IMR-90 (cell line): ENCODE measurements around the gene AKIRIN2. TPM values are rescaled to one million over a fixed set of nuclear protein-coding genes. Genes with fewer than 3 reads are reported as not detected.

Experiments
- ATAC-seq: fragments of 200-7000 bp; cut with Tn5 transposase; 2 replicates; pipeline ENCODE4 v1.9.1; 2020; ENCODE audit warnings: low read depth, mild to moderate bottlenecking, moderate library complexity
- BruUV-seq: library from RNA; stranded (reverse); fragments of 400-500 nt; replicated peaks from 2 replicates; lab custom pipeline; 2021; lab: Mats Ljungman, UMichigan
- CTCF ChIA-PET: fragments of 300-600 bp; formaldehyde crosslinking; extraction: SDS; loops from one replicate; lab custom pipeline; 2021; ENCODE audit warnings: antibody characterized with exemption; lab: Yijun Ruan, JAX
- POLR2A ChIA-PET: fragments of 300-600 bp; sonication (Branson Sonifier 250); formaldehyde crosslinking; loops from one replicate; lab custom pipeline; 2022; ENCODE audit warnings: antibody characterized with exemption; ENCODE audit not compliant: unreplicated experiment; lab: Charles Lee
- DNase-seq: peaks from one replicate; pipeline ENCODE4 v3.0.0; 2013
- H2AFZ ChIP-seq: replicated peaks from 2 replicates; pipeline ENCODE3; 2013; ENCODE audit warnings: low read length, mild to moderate bottlenecking; ENCODE audit not compliant: poor library complexity
- H2AK5ac ChIP-seq: 2 replicates; pipeline ENCODE4 v1.6.1; 2013; ENCODE audit warnings: low read depth, low read length, inconsistent platforms
- H2AK9ac ChIP-seq: replicated peaks from 2 replicates; pipeline ENCODE3; 2013; ENCODE audit warnings: mild to moderate bottlenecking, low read depth, low read length, moderate library complexity; ENCODE audit not compliant: poor library complexity
- H2BK120ac ChIP-seq: 2 replicates; pipeline ENCODE4 v1.6.1; 2013; ENCODE audit warnings: low read depth, low read length, inconsistent platforms
- H2BK15ac ChIP-seq: 3 replicates; pipeline ENCODE4 v1.6.1; 2013; ENCODE audit warnings: low read depth, low read length, inconsistent platforms
- H2BK20ac ChIP-seq: 2 replicates; pipeline ENCODE4 v1.6.1; 2013; ENCODE audit warnings: low read depth, mild to moderate bottlenecking, inconsistent platforms, low read length, moderate library complexity
- H2BK5ac ChIP-seq: 2 replicates; pipeline ENCODE4 v1.6.1; 2013; ENCODE audit warnings: mild to moderate bottlenecking, low read depth, low read length, inconsistent platforms; ENCODE audit not compliant: poor library complexity, severe bottlenecking
- H3K14ac ChIP-seq: replicated peaks from 2 replicates; pipeline ENCODE4 v1.6.1; 2013; ENCODE audit warnings: low read depth, low read length, inconsistent platforms
- H3K18ac ChIP-seq: 2 replicates; pipeline ENCODE4 v1.6.1; 2013; ENCODE audit warnings: low read depth, low read length, control low read depth
- H3K23ac ChIP-seq: 2 replicates; pipeline ENCODE4 v1.6.1; 2013; ENCODE audit warnings: low read depth, low read length, inconsistent platforms
- H3K27ac ChIP-seq: 2 replicates; pipeline ENCODE4 v1.5.1; 2013; ENCODE audit warnings: mild to moderate bottlenecking, control low read depth, low read length; ENCODE audit not compliant: insufficient read depth
- H3K27me3 ChIP-seq: 2 replicates; pipeline ENCODE4 v1.6.1; 2013; ENCODE audit warnings: low read length; ENCODE audit not compliant: control insufficient read depth, insufficient read depth
- H3K36me3 ChIP-seq: 2 replicates; pipeline ENCODE4 v1.6.1; 2013; ENCODE audit warnings: low read length, mixed read lengths; ENCODE audit not compliant: control insufficient read depth, insufficient read depth
- H3K4ac ChIP-seq: 2 replicates; pipeline ENCODE4 v1.6.1; 2013; ENCODE audit warnings: low read depth, low read length, inconsistent platforms
- H3K4me1 ChIP-seq: 2 replicates; pipeline ENCODE4 v1.6.1; 2013; ENCODE audit warnings: low read length, mixed read lengths; ENCODE audit not compliant: control insufficient read depth, insufficient read depth
- H3K4me2 ChIP-seq: 2 replicates; pipeline ENCODE4 v1.6.1; 2013; ENCODE audit warnings: low read depth, mild to moderate bottlenecking, control low read depth, low read length, moderate library complexity
- H3K4me3 ChIP-seq: 2 replicates; pipeline ENCODE4 v1.5.1; 2013; ENCODE audit warnings: low read depth, mild to moderate bottlenecking, control low read depth, low read length, moderate library complexity; ENCODE audit not compliant: insufficient read depth
- H3K56ac ChIP-seq: 2 replicates; pipeline ENCODE4 v1.6.1; 2013; ENCODE audit warnings: low read length, inconsistent platforms; ENCODE audit not compliant: insufficient read depth; ENCODE audit errors: extremely low read depth
- H3K79me1 ChIP-seq, 2 experiments: 2 replicates each; pipeline ENCODE4 v1.6.1; 2013; ENCODE audit warnings: low read length in 2 of 2, inconsistent platforms in 1 of 2, low read depth in 1 of 2
- H3K9ac ChIP-seq: 2 replicates; pipeline ENCODE4 v1.6.1; 2013; ENCODE audit warnings: low read depth, low read length, control low read depth
- H3K9me1 ChIP-seq: 2 replicates; pipeline ENCODE4 v1.6.1; 2013; ENCODE audit warnings: low read length, inconsistent platforms; ENCODE audit not compliant: insufficient read depth
- H3K9me3 ChIP-seq: 2 replicates; pipeline ENCODE4 v1.6.1; 2013; ENCODE audit warnings: low read length; ENCODE audit not compliant: control insufficient read depth, insufficient read depth
- H4K20me1 ChIP-seq: 2 replicates; pipeline ENCODE4 v1.6.1; 2013; ENCODE audit warnings: low read length, inconsistent platforms; ENCODE audit not compliant: insufficient read depth
- H4K5ac ChIP-seq: 2 replicates; pipeline ENCODE4 v1.6.1; 2013; ENCODE audit warnings: mild to moderate bottlenecking, low read depth, low read length, control low read depth
- H4K8ac ChIP-seq, 2 experiments: 2 replicates each; pipeline ENCODE4 v1.6.1; 2013; ENCODE audit warnings: low read depth in 2 of 2, low read length in 2 of 2, control low read depth in 1 of 2, inconsistent platforms in 1 of 2
- H4K91ac ChIP-seq: 2 replicates; pipeline ENCODE4 v1.6.1; 2013; ENCODE audit warnings: low read depth, low read length, inconsistent platforms; ENCODE audit not compliant: insufficient read depth
- BHLHE40 ChIP-seq: fragments of 150-350 bp; IDR thresholded peaks from 2 replicates; pipeline ENCODE4 v1.6.1; 2016; ENCODE audit warnings: mild to moderate bottlenecking, low read depth, low read length
- CEBPB ChIP-seq: IDR thresholded peaks from 2 replicates; pipeline ENCODE4 v1.6.1; 2012; ENCODE audit warnings: low read depth, low read length, improper control_type of control experiment
- CHD1 ChIP-seq: IDR thresholded peaks from 2 replicates; pipeline ENCODE4 v1.6.1; 2012; ENCODE audit warnings: low read depth, low read length, improper control_type of control experiment
- CTCF ChIP-seq: conservative IDR thresholded peaks from 2 replicates; pipeline ENCODE4 v1.5.1; 2012; ENCODE audit warnings: mild to moderate bottlenecking, low read depth, low read length, improper control_type of control experiment
- ELK1 ChIP-seq: fragments of 150-350 bp; IDR thresholded peaks from 2 replicates; pipeline ENCODE4 v1.6.1; 2016; ENCODE audit warnings: low read depth, mild to moderate bottlenecking, low read length, moderate library complexity, borderline replicate concordance
- FOS ChIP-seq: fragments of 150-350 bp; IDR thresholded peaks from 2 replicates; pipeline ENCODE4 v1.6.1; 2016; ENCODE audit warnings: low read depth, low read length
- MAFK ChIP-seq: IDR thresholded peaks from 2 replicates; pipeline ENCODE4 v1.6.1; 2012; ENCODE audit warnings: low read depth, low read length, improper control_type of control experiment
- MXI1 ChIP-seq: IDR thresholded peaks from 2 replicates; pipeline ENCODE4 v1.6.1; 2012; ENCODE audit warnings: low read depth, mild to moderate bottlenecking, low read length, moderate library complexity, borderline replicate concordance
- NFE2L2 ChIP-seq: fragments of 150-350 bp; IDR thresholded peaks from 2 replicates; pipeline ENCODE4 v1.6.1; 2016; ENCODE audit warnings: low read depth, mild to moderate bottlenecking, low read length
- POLR2A ChIP-seq: IDR thresholded peaks from 2 replicates; pipeline ENCODE4 v1.6.1; 2012; ENCODE audit warnings: mild to moderate bottlenecking, low read depth, low read length
- RAD21 ChIP-seq: IDR thresholded peaks from 2 replicates; pipeline ENCODE4 v1.6.1; 2012; ENCODE audit warnings: low read length, improper control_type of control experiment
- RCOR1 ChIP-seq: IDR thresholded peaks from 2 replicates; pipeline ENCODE4 v1.6.1; 2012; ENCODE audit warnings: mild to moderate bottlenecking, low read length, improper control_type of control experiment; ENCODE audit not compliant: insufficient replicate concordance
- USF2 ChIP-seq: fragments of 150-350 bp; IDR thresholded peaks from 2 replicates; pipeline ENCODE4 v1.6.1; 2017; ENCODE audit warnings: mild to moderate bottlenecking, antibody characterized with exemption, low read length, low read depth
- WGBS, 2 experiments: methylation state at CpG; one replicate each; pipeline versions ENCODE4 v1.1.5 to v1.1.7; 2013; ENCODE audit warnings: missing lambda C conversion rate in 2 of 2; ENCODE audit not compliant: insufficient read length in 1 of 2; ENCODE audit errors: extremely low coverage in 2 of 2; 5-methylcytosine and 5-hydroxymethylcytosine counted together
- dilution Hi-C: fragments of 300-500 bp; cut with HindIII; formaldehyde crosslinking; loops from one replicate; pipeline ENCODE4 v1.14.3; 2018; ENCODE audit warnings: low sequenced_read_pairs; ENCODE audit not compliant: unreplicated experiment
- in situ Hi-C: fragments of 300-500 bp; cut with MboI; formaldehyde crosslinking; loops from 3 replicates; pipeline ENCODE4 v1.14.3; 2019; ENCODE audit warnings: low sequenced_read_pairs, inconsistent platforms, mixed read lengths
- intact Hi-C: fragments of 100-400 bp; cut with micrococcal nuclease; formaldehyde crosslinking; loops from 2 replicates; pipeline ENCODE4 v1.10.0; 2022
- polyA plus RNA-seq, 3 experiments: library from polyadenylated mRNA; depleted of rRNA; stranded (reverse); fragments of >200 nt; gene quantifications; 2 replicates each; pipeline ENCODE4 v1.2.3, GENCODE V29; 2012; ENCODE audit warnings: low replicate concordance in 1 of 3
- total RNA-seq: library from RNA; depleted of rRNA; stranded (reverse); fragments of >200 nt; gene quantifications from 2 replicates; pipeline ENCODE4 v1.2.3, GENCODE V29; 2012

AKIRIN2 gene
- total and polyA plus RNA-seq, 2 of the 4 experiments (the other 2 are of a cell fraction) = 7.9 to 26.6 TPM

DNA sequence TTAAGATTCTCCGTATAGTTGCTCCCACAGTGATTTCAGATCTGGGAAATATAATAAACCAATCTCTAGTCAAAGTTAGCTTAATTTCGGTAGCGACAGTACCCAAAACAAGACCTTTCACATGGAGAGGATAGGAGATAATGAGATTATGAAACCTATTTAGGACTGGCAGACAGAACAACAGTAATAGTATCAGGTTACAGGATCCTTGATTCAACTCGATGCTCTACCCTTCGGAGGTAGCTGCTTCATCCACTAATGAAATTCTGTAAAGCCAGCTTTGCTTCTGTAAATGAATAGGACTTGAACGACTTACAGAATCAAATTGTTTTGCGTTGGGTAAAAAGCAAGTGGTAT is 534 bp upstream of the AKIRIN2 start (continued):
- TF ChIP-seq CHD1 = no peak

DNA sequence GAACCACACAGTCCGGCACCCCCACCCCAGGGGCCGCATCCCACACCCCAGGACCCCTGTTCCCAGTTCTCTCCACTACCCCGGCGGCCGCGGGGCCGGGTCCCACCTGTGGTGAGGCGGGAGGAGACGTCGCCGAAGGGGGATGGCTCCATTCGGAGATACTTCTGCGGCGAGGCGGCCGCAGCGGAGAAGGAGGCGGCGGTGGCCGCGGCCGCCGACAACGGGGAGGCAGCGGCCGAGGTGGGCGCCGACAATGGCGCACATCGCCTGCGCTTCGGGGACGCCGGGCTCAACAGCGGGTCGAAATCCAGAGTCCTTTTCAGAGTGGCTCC is 723 bp downstream of the AKIRIN2 start:
- peak overlapping the region; percentile 90 for H4K91ac ChIP-seq
- peak overlapping the region; percentile 57 to 96 for H4K8ac ChIP-seq
- H3K9ac ChIP-seq = peak overlapping the region; percentile 99
- H3K18ac ChIP-seq = peak overlapping the region; percentile 89; the same call in 1 of the 2 replicates
- H3K4me3 ChIP-seq = peak overlapping the region; percentile 59
- H2BK5ac ChIP-seq = peak overlapping the region; percentile 61
- no peak; the same call in 1 of the 2 replicates for ATAC-seq
- peaks cover 11% of the 10 kb centered on the region for H3K4me1 ChIP-seq
- intact Hi-C loops (loop anchor here (2.0 to 10.0 kb wide), 6 partner anchors 56 to 1171 kb away; partner anchors contain the start of gene CNR1), dilution Hi-C loops (no loop called here), in situ Hi-C loops (no loop called here)
- H3K79me1 ChIP-seq = peaks cover 0 to 15% of the 10 kb centered on the region in 2 experiments; a peak in 2 of 4 replicates
- CTCF ChIA-PET = interaction anchor here (0.5 to 0.6 kb wide), 2 partner anchors 19 to 334 kb away, joined by 3 read pairs; no protein-coding TSS in a partner anchor
- peak overlapping the region; percentile 79; the same call in 1 of the 2 replicates for H2AK5ac ChIP-seq
- peak overlapping the region; percentile 99 for H3K56ac ChIP-seq
- peak overlapping the region; percentile 92 for H2AFZ ChIP-seq
- POLR2A ChIA-PET = no interaction called here
- peak overlapping the region; percentile 68 for H4K5ac ChIP-seq
- peak overlapping the region; percentile 98 for H3K23ac ChIP-seq
- H2BK20ac ChIP-seq = no peak overlapping the region
- BruUV-seq = no TSS peak
- H4K20me1 ChIP-seq = peaks cover 47% of the 10 kb centered on the region
- H3K9me3 ChIP-seq = no peaks in the 10 kb centered on the region
- H3K14ac ChIP-seq = peak overlapping the region; percentile 87
- no peaks in the 10 kb centered on the region for H3K27me3 ChIP-seq
- 0 out of 2 replicates have a peak, but pooled peaks cover 8% of the 10 kb centered on the region for H3K9me1 ChIP-seq
- H3K36me3 ChIP-seq = no peaks in the 10 kb centered on the region
- peak overlapping the region; percentile 47; the same call in 1 of the 3 replicates for H2BK15ac ChIP-seq
- H3K27ac ChIP-seq = peak overlapping the region; percentile 87
- DNase-seq = no peak
- TF ChIP-seq RAD21 = no peak
- no peak for TF ChIP-seq USF2
- TF ChIP-seq CTCF = no peak
- TF ChIP-seq BHLHE40 = no peak
- TF ChIP-seq MXI1 = no peak
- TF ChIP-seq RCOR1 = no peak
- TF ChIP-seq MAFK = no peak
- TF ChIP-seq CEBPB = no peak
- TF ChIP-seq NFE2L2 = no peak
- no peak for TF ChIP-seq ELK1
- TF ChIP-seq FOS = no peak
- no peak for TF ChIP-seq POLR2A
- no peak for TF ChIP-seq CHD1
- H3K4ac ChIP-seq = peak overlapping the region; percentile 95
- WGBS, 2 experiments = 0% methylated on average over 21 of the region's 36 CpGs; no CpG with 5 or more reads in 1 of the 2 experiments
- peak overlapping the region; percentile 96; the same call in 1 of the 2 replicates for H3K4me2 ChIP-seq
- peak overlapping the region; percentile 99 for H2AK9ac ChIP-seq
- peak overlapping the region; percentile 69 for H2BK120ac ChIP-seq
